SJCRH30 (cell line): ENCODE results near the gene MXRA5. TPM values are rescaled to one million over a fixed set of nuclear protein-coding genes. Genes with fewer than 3 reads are reported as not detected.
"Not testable (repeated sequence)": the region's sequence is repeated elsewhere in the genome, so short reads cannot be mapped to it uniquely, and the experiment has no call there.

Experiments used
- DNase-seq, 2 experiments: peaks; one replicate each; pipeline ENCODE4 v3.0.0-alpha.2; 2015 to 2020
- H3K27ac ChIP-seq: fragments of 250-450 bp; sonication (Bioruptor Pico); 2 replicates; pipeline ENCODE4 v1.5.1; 2020; ENCODE audit warnings: mild to moderate bottlenecking, moderate library complexity
- H3K27me3 ChIP-seq: fragments of 250-450 bp; sonication (Bioruptor Pico); 2 replicates; pipeline ENCODE4 v1.5.1; 2020; ENCODE audit warnings: mild to moderate bottlenecking, moderate library complexity
- H3K36me3 ChIP-seq: fragments of 250-450 bp; sonication (Bioruptor Pico); 2 replicates; pipeline ENCODE4 v1.5.1; 2020; ENCODE audit warnings: mild to moderate bottlenecking, moderate library complexity
- H3K4me1 ChIP-seq: fragments of 250-450 bp; sonication (Bioruptor Pico); 2 replicates; pipeline ENCODE4 v1.5.1; 2020; ENCODE audit warnings: mild to moderate bottlenecking, moderate library complexity
- H3K4me3 ChIP-seq: fragments of 250-450 bp; sonication (Bioruptor Pico); 2 replicates; pipeline ENCODE4 v1.5.1; 2020; ENCODE audit warnings: mild to moderate bottlenecking, moderate library complexity
- H3K9me3 ChIP-seq: fragments of 250-450 bp; sonication (Bioruptor Pico); replicated peaks from 2 replicates; pipeline ENCODE4 v1.5.1; 2020; ENCODE audit warnings: mild to moderate bottlenecking, moderate library complexity
- total RNA-seq: library from RNA; depleted of rRNA; stranded (reverse); fragments of >200 nt; shearing (Covaris generic); gene quantifications from 2 replicates; pipeline ENCODE4 v1.2.3, GENCODE V29; 2014; rRNA removed

MXRA5 gene, protein sequence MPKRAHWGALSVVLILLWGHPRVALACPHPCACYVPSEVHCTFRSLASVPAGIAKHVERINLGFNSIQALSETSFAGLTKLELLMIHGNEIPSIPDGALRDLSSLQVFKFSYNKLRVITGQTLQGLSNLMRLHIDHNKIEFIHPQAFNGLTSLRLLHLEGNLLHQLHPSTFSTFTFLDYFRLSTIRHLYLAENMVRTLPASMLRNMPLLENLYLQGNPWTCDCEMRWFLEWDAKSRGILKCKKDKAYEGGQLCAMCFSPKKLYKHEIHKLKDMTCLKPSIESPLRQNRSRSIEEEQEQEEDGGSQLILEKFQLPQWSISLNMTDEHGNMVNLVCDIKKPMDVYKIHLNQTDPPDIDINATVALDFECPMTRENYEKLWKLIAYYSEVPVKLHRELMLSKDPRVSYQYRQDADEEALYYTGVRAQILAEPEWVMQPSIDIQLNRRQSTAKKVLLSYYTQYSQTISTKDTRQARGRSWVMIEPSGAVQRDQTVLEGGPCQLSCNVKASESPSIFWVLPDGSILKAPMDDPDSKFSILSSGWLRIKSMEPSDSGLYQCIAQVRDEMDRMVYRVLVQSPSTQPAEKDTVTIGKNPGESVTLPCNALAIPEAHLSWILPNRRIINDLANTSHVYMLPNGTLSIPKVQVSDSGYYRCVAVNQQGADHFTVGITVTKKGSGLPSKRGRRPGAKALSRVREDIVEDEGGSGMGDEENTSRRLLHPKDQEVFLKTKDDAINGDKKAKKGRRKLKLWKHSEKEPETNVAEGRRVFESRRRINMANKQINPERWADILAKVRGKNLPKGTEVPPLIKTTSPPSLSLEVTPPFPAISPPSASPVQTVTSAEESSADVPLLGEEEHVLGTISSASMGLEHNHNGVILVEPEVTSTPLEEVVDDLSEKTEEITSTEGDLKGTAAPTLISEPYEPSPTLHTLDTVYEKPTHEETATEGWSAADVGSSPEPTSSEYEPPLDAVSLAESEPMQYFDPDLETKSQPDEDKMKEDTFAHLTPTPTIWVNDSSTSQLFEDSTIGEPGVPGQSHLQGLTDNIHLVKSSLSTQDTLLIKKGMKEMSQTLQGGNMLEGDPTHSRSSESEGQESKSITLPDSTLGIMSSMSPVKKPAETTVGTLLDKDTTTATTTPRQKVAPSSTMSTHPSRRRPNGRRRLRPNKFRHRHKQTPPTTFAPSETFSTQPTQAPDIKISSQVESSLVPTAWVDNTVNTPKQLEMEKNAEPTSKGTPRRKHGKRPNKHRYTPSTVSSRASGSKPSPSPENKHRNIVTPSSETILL (N-terminal part only)
- 49.6 and 52.0 TPM in 2 replicates for total RNA-seq

GRCh38 chrX:3346501-3347259 is at the start of gene MXRA5:
TSS of gene MXRA5 (minus strand) at chrX:3346652. CDS start at chrX:3343833, 2,819 bp downstream.
- Histone ChIP-seq H3K9me3 (no peaks in the 10 kb centered on the region; the same call in 1 of the 2 replicates), H3K27ac (peak within 1 kb of the TSS; percentile 96), H3K27me3 (no peaks in the 10 kb centered on the region), H3K4me1 (no peaks in the 10 kb centered on the region), H3K36me3 (peaks cover 17% of the 10 kb centered on the region), H3K4me3 (peak within 1 kb of the TSS; percentile 68)
- DNase-seq = peak; percentile 82 to 83

GRCh38 chrX:3393581-3394111 is 47.2 kb upstream of the MXRA5 start:
- Histone ChIP-seq H3K4me1 (no peaks in the 10 kb centered on the region), H3K9me3 (no peaks in the 10 kb centered on the region), H3K27ac (no peak overlapping the region), H3K4me3 (no peak overlapping the region), H3K36me3 (no peaks in the 10 kb centered on the region), H3K27me3 (no peaks in the 10 kb centered on the region)
- DNase-seq = peak; percentile 30 to 37

DNA sequence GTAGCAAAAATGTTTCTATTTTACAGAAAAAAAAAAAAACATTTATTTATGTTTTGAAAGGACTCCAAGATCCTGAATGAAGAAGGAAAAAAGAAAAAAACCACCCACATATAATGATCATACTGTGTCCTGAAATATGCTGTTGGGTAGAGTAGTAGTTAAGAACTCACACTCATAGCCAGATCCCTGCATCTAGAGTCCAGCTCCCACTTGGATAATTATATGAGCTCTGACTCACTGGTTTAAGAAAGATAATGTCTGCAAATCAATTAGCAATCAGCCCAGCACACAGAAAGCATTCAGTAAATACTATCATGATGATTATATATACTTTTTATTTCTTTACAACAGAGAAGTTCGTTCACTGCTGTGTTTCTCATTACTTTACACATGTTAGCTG is 46.7 kb upstream of the MXRA5 start:
- H3K4me1 ChIP-seq = no peaks in the 10 kb centered on the region
- H3K9me3 ChIP-seq = no peaks in the 10 kb centered on the region
- no peaks in the 10 kb centered on the region for H3K36me3 ChIP-seq
- H3K27me3 ChIP-seq = no peaks in the 10 kb centered on the region
- no peak for DNase-seq
- no peak overlapping the region for H3K4me3 ChIP-seq
- no peak overlapping the region for H3K27ac ChIP-seq

- H3K36me3 ChIP-seq = no peaks in the 10 kb centered on the region
- H3K9me3 ChIP-seq = no peaks in the 10 kb centered on the region
- no peak overlapping the region for H3K27ac ChIP-seq
- DNase-seq = no peak
- no peaks in the 10 kb centered on the region for H3K27me3 ChIP-seq
- peaks cover 25% of the 10 kb centered on the region for H3K4me1 ChIP-seq
- H3K4me3 ChIP-seq = no peak overlapping the region
Observed at GRCh38 chrX:3388457-3388856, 42.0 kb upstream of the MXRA5 start.

DNA sequence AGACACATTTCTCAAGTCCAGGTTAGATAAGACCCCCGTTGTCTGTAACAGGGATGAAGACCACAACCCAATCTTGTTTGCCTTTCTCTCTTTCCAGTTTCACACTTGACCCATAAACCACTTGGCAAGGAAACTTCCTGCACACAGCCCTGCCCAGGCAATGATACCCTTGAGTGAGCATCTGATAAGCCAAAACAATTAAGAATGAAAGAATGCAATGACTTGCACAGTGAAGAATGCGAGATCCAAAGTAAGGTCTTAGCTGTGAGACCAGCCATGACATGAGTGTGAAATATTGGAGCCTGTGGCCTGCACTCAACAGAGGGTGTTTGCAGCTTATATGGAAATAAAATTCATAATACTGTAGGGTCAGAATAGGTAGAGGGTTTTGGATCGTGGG is 37.9 kb upstream of the MXRA5 start:
- Histone ChIP-seq H3K27ac (peak overlapping the region; percentile 54; the same call in 1 of the 2 replicates), H3K4me1 (peaks cover 25% of the 10 kb centered on the region), H3K36me3 (no peaks in the 10 kb centered on the region), H3K4me3 (no peak overlapping the region), H3K9me3 (no peaks in the 10 kb centered on the region), H3K27me3 (no peaks in the 10 kb centered on the region)
- DNase-seq = peak; percentile 42 to 50

DNA sequence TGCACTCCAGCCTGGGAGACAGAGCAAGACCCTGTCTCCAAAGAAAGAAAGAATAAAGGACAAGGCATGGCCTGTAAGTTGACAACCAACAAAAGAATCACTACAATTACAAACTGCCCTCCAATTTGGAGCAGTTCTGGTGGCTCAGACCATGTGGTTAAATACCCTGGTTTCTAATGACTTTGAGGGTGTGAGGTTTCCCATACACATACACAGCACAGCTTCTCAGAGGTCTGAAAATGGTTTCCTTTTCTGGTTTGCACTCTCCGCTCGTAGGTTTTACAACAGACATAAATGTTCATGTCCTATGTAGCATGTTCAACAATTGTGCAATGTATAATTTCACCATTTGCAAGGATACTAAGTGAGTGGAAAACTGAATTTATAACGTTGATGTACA is 34.2 kb upstream of the MXRA5 start:
- H3K36me3 ChIP-seq = no peaks in the 10 kb centered on the region
- H3K27ac ChIP-seq = no peak overlapping the region
- no peak for DNase-seq
- H3K4me3 ChIP-seq = no peak overlapping the region
- no peaks in the 10 kb centered on the region for H3K27me3 ChIP-seq
- no peaks in the 10 kb centered on the region for H3K9me3 ChIP-seq
- H3K4me1 ChIP-seq = peaks cover 16% of the 10 kb centered on the region

DNA sequence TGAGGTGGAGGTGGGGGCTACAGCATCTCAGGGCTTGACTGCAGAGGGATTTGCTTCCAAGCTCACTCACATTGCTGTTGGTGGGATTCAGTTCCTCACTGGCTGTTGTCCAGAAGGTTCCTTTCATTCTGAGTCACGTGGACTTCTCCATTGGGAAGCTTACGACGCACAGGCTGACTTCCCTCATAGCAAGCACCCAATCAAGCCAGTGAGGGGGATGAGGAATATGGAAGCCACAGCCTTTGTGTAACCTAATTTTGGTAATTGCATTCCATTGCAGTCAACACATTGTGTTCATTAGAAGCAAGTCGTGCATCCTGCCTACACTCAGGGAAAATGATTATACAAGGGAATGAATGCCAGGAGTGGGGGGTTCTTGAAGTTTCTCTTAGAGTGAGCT is 32.7 kb upstream of the MXRA5 start:
- Histone ChIP-seq H3K36me3 (no peaks in the 10 kb centered on the region), H3K9me3 (no peaks in the 10 kb centered on the region), H3K4me1 (peaks cover 5% of the 10 kb centered on the region), H3K27me3 (no peaks in the 10 kb centered on the region), H3K4me3 (no peak overlapping the region), H3K27ac (no peak overlapping the region)
- DNase-seq = no peak

DNA sequence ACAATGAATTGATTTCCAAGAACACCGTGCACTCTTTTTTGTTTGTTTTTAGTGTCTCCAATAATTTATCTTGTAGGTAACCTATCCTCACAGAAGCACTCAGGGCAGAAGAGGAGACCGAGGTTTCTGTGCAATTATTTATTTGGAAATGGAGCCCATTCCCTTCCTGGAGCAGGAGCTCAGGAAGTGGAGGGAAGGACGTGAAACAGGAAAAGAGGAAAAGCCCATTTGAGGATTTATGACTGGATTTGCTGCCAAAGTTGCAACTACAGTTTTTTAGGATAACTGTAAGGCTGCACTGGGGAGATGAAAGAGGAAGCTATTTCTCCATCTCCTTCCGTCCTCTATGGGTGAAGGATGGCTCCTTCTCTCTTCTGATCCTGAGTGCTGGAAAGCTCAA is 31.7 kb upstream of the MXRA5 start:
- H3K4me1 ChIP-seq = no peaks in the 10 kb centered on the region
- no peaks in the 10 kb centered on the region for H3K9me3 ChIP-seq
- DNase-seq = no peak
- no peaks in the 10 kb centered on the region for H3K36me3 ChIP-seq
- H3K27ac ChIP-seq = no peak overlapping the region
- no peak overlapping the region for H3K4me3 ChIP-seq
- H3K27me3 ChIP-seq = no peaks in the 10 kb centered on the region

- Histone ChIP-seq H3K27me3 (no peaks in the 10 kb centered on the region), H3K36me3 (no peaks in the 10 kb centered on the region), H3K27ac (no peak overlapping the region), H3K9me3 (no peaks in the 10 kb centered on the region), H3K4me1 (no peaks in the 10 kb centered on the region), H3K4me3 (no peak overlapping the region)
- no peak for DNase-seq
Observed at GRCh38 chrX:3377560-3377959, 31.1 kb upstream of the MXRA5 start.

- H3K36me3 ChIP-seq, H3K4me3 ChIP-seq, H3K27ac ChIP-seq, H3K9me3 ChIP-seq, DNase-seq, H3K4me1 ChIP-seq, H3K27me3 ChIP-seq: not testable (repeated sequence)
Observed at GRCh38 chrX:3375878-3376508, 29.5 kb upstream of the MXRA5 start.

DNA sequence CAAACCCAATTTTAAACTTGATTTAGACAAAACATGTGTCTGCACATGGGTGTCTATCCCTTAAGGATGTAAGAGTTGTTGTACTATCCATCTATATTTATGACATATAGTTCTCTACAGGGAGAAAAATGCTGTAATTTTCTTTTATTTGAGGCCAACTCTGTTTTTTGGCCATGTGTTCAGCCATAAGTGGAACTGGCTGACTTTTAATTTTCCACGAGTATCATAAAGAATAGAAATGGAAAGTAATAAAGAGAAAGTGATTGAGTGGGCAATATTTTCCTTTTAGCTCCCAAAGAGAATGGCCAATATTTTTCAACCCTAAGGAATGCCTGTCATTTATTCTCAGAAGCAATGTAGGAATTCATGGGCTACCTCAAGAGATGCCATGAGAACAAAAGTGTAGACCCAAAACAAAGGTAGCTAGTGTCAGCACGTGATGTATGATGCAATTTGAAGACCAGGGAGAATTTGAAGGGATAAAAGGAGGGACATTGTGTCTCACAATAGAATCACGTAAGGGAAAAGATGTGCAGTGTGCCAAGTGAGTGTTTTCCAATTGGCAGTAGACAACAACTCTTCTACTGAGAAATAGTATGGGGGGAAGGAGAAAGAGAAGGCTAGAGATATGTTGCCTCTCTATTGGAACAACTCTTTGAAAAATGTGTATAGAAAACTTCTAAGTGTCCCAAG is 27.8 kb upstream of the MXRA5 start:
- Histone ChIP-seq H3K4me1 (peaks cover 8% of the 10 kb centered on the region), H3K36me3 (no peaks in the 10 kb centered on the region), H3K9me3 (no peaks in the 10 kb centered on the region), H3K27ac (no peak overlapping the region), H3K27me3 (no peaks in the 10 kb centered on the region), H3K4me3 (no peak overlapping the region)
- no peak for DNase-seq

- H3K36me3 ChIP-seq = no peaks in the 10 kb centered on the region
- DNase-seq = no peak
- no peak overlapping the region for H3K27ac ChIP-seq
- no peaks in the 10 kb centered on the region for H3K9me3 ChIP-seq
- H3K4me3 ChIP-seq = no peak overlapping the region
- peaks cover 8% of the 10 kb centered on the region for H3K4me1 ChIP-seq
- no peaks in the 10 kb centered on the region for H3K27me3 ChIP-seq
Observed at GRCh38 chrX:3371163-3371562, 24.7 kb upstream of the MXRA5 start.

DNA sequence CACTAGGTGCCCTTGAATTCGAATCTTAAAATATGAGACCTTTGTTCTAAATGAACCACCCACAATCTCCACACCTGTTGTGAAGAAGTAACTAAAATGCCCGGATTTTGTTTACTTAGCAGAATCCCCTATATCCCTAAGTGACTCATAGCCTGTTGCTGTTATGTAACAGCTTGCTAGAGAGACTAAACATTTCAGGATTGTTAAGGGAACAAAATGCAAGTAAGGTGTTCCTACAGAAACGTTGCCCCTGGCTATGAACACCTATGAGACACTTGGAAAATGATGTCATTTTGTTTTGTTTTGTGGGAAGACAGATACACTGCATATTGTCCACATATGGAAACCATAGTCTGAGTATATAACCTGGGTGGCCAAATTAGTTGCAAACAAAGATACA is 24.2 kb upstream of the MXRA5 start:
- peaks cover 8% of the 10 kb centered on the region for H3K4me1 ChIP-seq
- DNase-seq = peak in 1 of 2 experiments; percentile 65
- H3K36me3 ChIP-seq = no peaks in the 10 kb centered on the region
- no peak overlapping the region for H3K27ac ChIP-seq
- no peaks in the 10 kb centered on the region for H3K9me3 ChIP-seq
- no peak overlapping the region for H3K4me3 ChIP-seq
- H3K27me3 ChIP-seq = no peaks in the 10 kb centered on the region
